ENCODE measurements around the gene SYT13.

The SYT13 gene

GRCh38 chr11:45260071-45260470 is 26.1 kb downstream of the SYT13 start:
- H3K79me2 ChIP-seq (ENCODE audit: insufficient read depth, low read length): no peaks in the 10 kb centered on the region
- H3K36me3 ChIP-seq (ENCODE audit: insufficient read depth, low read length): no peaks in the 10 kb centered on the region
- no peaks in the 10 kb centered on the region for H4K20me1 ChIP-seq (ENCODE audit: insufficient read depth, low read length)
- DNase-seq (no peak), ATAC-seq (ENCODE audit: insufficient read depth, low read depth) (no peak)
- TF ChIP-seq EZH2 (IDR thresholded peaks at IDR 0.05; ENCODE audit: borderline replicate concordance, low read depth, low read length, severe bottlenecking): no peak
- no peak for TF ChIP-seq CTCF (IDR thresholded peaks at IDR 0.05; ENCODE audit: borderline replicate concordance, extremely low read depth, low read length, poor library complexity, severe bottlenecking)
- H3K9ac ChIP-seq (ENCODE audit: low read depth, low read length): no peak overlapping the region
- no peaks in the 10 kb centered on the region for H3K4me1 ChIP-seq (ENCODE audit: insufficient read depth, low read length)
- H3K27me3 ChIP-seq (ENCODE audit: insufficient read depth, low read length, poor library complexity): peaks cover 18% of the 10 kb centered on the region
- H3K4me2 ChIP-seq (ENCODE audit: insufficient read depth, low read length): no peak overlapping the region
- no peaks in the 10 kb centered on the region for H3K9me3 ChIP-seq (ENCODE audit: insufficient read depth, low read length, severe bottlenecking)
- H3K4me3 ChIP-seq (ENCODE audit: low read depth in 1 of 2, low read length in 2 of 2): no peak overlapping the region
- no peak overlapping the region for H2AFZ ChIP-seq (ENCODE audit: low read depth, low read length)
- H3K27ac ChIP-seq (ENCODE audit: low read length): no peak overlapping the region

- no peaks in the 10 kb centered on the region for H4K20me1 ChIP-seq (ENCODE audit: insufficient read depth, low read length)
- H3K9ac ChIP-seq (ENCODE audit: low read depth, low read length): no peak overlapping the region
- no peak for DNase-seq
- no peak overlapping the region for H3K27ac ChIP-seq (ENCODE audit: low read length)
- no peak overlapping the region for H3K4me2 ChIP-seq (ENCODE audit: insufficient read depth, low read length)
- H3K79me2 ChIP-seq (ENCODE audit: insufficient read depth, low read length): no peaks in the 10 kb centered on the region
- no peak for ATAC-seq (ENCODE audit: insufficient read depth, low read depth)
- H3K4me1 ChIP-seq (ENCODE audit: insufficient read depth, low read length): no peaks in the 10 kb centered on the region
- no peaks in the 10 kb centered on the region for H3K9me3 ChIP-seq (ENCODE audit: insufficient read depth, low read length, severe bottlenecking)
- TF ChIP-seq CTCF (IDR thresholded peaks at IDR 0.05; ENCODE audit: borderline replicate concordance, extremely low read depth, low read length, poor library complexity, severe bottlenecking) (no peak), EZH2 (IDR thresholded peaks at IDR 0.05; ENCODE audit: borderline replicate concordance, low read depth, low read length, severe bottlenecking) (no peak)
- no peaks in the 10 kb centered on the region for H3K36me3 ChIP-seq (ENCODE audit: insufficient read depth, low read length)
- H2AFZ ChIP-seq (ENCODE audit: low read depth, low read length): no peak overlapping the region
- peaks cover 18% of the 10 kb centered on the region for H3K27me3 ChIP-seq (ENCODE audit: insufficient read depth, low read length, poor library complexity)
- H3K4me3 ChIP-seq (ENCODE audit: low read depth in 1 of 2, low read length in 2 of 2): no peak overlapping the region
Observed at GRCh38 chr11:45259592-45259991, 26.5 kb downstream of the SYT13 start.

DNA sequence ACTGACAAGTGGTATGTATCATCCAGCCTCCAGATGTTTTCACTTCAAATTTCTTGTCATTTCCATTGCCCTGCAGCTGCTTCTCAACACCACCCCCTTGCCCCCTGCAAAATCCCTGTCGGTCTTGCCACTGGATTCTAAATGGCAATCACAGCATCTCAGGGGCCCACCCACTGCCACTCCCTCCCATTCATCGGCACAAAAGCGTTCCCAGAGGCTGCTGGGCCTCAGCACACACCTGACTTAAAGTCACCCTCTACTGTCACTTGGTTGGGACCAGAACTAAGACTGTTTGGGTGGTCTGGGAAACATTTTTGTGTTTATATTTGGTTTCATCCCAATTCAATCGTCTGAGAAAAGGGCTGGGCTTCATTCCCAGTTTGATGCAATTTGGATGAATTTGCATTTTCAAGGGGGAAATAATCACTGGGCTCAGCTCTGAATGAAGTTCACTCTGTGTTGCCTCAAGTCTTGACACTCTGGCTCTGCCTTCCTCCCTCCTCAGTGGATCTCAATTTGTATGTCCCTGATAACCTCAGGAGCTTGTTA is 27.1 kb downstream of the SYT13 start:
- Histone ChIP-seq H3K4me3 (ENCODE audit: low read depth in 1 of 2, low read length in 2 of 2) (no peak overlapping the region), H3K79me2 (ENCODE audit: insufficient read depth, low read length) (no peaks in the 10 kb centered on the region), H3K36me3 (ENCODE audit: insufficient read depth, low read length) (no peaks in the 10 kb centered on the region), H2AFZ (ENCODE audit: low read depth, low read length) (no peak overlapping the region), H3K9ac (ENCODE audit: low read depth, low read length) (no peak overlapping the region), H3K27ac (ENCODE audit: low read length) (no peak overlapping the region), H3K4me2 (ENCODE audit: insufficient read depth, low read length) (no peak overlapping the region), H3K27me3 (ENCODE audit: insufficient read depth, low read length, poor library complexity) (peaks cover 14% of the 10 kb centered on the region), H3K9me3 (ENCODE audit: insufficient read depth, low read length, severe bottlenecking) (no peaks in the 10 kb centered on the region), H3K4me1 (ENCODE audit: insufficient read depth, low read length) (no peaks in the 10 kb centered on the region), H4K20me1 (ENCODE audit: insufficient read depth, low read length) (no peaks in the 10 kb centered on the region)
- DNase-seq: no peak
- TF ChIP-seq CTCF (IDR thresholded peaks at IDR 0.05; ENCODE audit: borderline replicate concordance, extremely low read depth, low read length, poor library complexity, severe bottlenecking) (no peak), EZH2 (IDR thresholded peaks at IDR 0.05; ENCODE audit: borderline replicate concordance, low read depth, low read length, severe bottlenecking) (no peak)
- no peak for ATAC-seq (ENCODE audit: insufficient read depth, low read depth)

- no peak for DNase-seq
- H3K79me2 ChIP-seq (ENCODE audit: insufficient read depth, low read length): no peaks in the 10 kb centered on the region
- peaks cover 14% of the 10 kb centered on the region for H3K27me3 ChIP-seq (ENCODE audit: insufficient read depth, low read length, poor library complexity)
- no peaks in the 10 kb centered on the region for H3K36me3 ChIP-seq (ENCODE audit: insufficient read depth, low read length)
- no peaks in the 10 kb centered on the region for H3K9me3 ChIP-seq (ENCODE audit: insufficient read depth, low read length, severe bottlenecking)
- H3K27ac ChIP-seq (ENCODE audit: low read length): no peak overlapping the region
- H3K4me2 ChIP-seq (ENCODE audit: insufficient read depth, low read length): no peak overlapping the region
- no peak overlapping the region for H3K4me3 ChIP-seq (ENCODE audit: low read depth in 1 of 2, low read length in 2 of 2)
- TF ChIP-seq EZH2 (IDR thresholded peaks at IDR 0.05; ENCODE audit: borderline replicate concordance, low read depth, low read length, severe bottlenecking) (no peak), CTCF (IDR thresholded peaks at IDR 0.05; ENCODE audit: borderline replicate concordance, extremely low read depth, low read length, poor library complexity, severe bottlenecking) (no peak)
- no peaks in the 10 kb centered on the region for H4K20me1 ChIP-seq (ENCODE audit: insufficient read depth, low read length)
- no peak overlapping the region for H2AFZ ChIP-seq (ENCODE audit: low read depth, low read length)
- H3K4me1 ChIP-seq (ENCODE audit: insufficient read depth, low read length): no peaks in the 10 kb centered on the region
- ATAC-seq (ENCODE audit: insufficient read depth, low read depth): no peak
- no peak overlapping the region for H3K9ac ChIP-seq (ENCODE audit: low read depth, low read length)
Observed at GRCh38 chr11:45254070-45254469, 32.1 kb downstream of the SYT13 start.

All from DND-41 (cell line).